ENCODE measurements around the gene STH. TPM values are rescaled to one million over a fixed set of nuclear protein-coding genes. Genes with fewer than 3 reads are reported as not detected.

Gene STH
- total RNA-seq, 1 donor from 2014 or later: not detected

DNA sequence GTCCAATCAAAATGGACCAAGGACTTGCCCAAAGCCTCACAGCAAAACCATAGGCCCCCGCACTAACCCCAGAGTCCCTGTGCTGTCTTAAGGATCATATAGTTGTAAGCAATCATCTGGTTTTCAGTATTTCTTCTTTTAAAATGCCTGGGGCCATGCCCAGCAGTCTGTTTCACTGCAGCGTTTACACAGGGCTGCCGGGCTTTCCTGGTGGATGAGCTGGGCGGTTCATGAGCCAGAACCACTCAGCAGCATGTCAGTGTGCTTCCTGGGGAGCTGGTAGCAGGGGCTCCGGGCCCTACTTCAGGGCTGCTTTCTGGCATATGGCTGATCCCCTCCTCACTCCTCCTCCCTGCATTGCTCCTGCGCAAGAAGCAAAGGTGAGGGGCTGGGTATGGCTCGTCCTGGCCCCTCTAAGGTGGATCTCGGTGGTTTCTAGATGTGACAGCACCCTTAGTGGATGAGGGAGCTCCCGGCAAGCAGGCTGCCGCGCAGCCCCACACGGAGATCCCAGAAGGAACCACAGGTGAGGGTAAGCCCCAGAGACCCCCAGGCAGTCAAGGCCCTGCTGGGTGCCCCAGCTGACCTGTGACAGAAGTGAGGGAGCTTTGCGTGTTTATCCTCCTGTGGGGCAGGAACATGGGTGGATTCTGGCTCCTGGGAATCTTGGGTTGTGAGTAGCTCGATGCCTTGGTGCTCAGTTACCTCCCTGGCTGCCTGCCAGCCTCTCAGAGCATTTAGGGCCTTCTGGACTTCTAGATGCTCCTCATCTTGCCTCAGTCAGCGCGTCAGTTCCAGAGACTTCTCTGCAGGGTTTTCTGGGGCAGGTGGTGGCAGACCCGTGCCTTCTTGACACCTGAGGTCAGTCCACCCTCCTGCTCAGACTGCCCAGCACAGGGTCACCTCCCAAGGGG lies 24.8 kb upstream of the STH start:
- H3K27me3 Mint-ChIP-seq: peaks cover 5% of the 10 kb centered on the region
- peaks cover 5% of the 10 kb centered on the region for H3K9me3 Mint-ChIP-seq
- H3K4me3 Mint-ChIP-seq: no peak overlapping the region
- no peak for DNase-seq
- intact Hi-C loops (cut with micrococcal nuclease): no loop called here
- H3K27ac Mint-ChIP-seq: no peak overlapping the region
- H3K4me1 Mint-ChIP-seq: no peaks in the 10 kb centered on the region
- no peaks in the 10 kb centered on the region for H3K36me3 Mint-ChIP-seq (ENCODE audit: low read depth)

- H3K4me3 Mint-ChIP-seq: no peak overlapping the region
- H3K36me3 Mint-ChIP-seq (ENCODE audit: low read depth): no peaks in the 10 kb centered on the region
- H3K27ac Mint-ChIP-seq: no peak overlapping the region
- intact Hi-C loops (cut with micrococcal nuclease): no loop called here
- DNase-seq: no peak
- H3K4me1 Mint-ChIP-seq: no peaks in the 10 kb centered on the region
- no peaks in the 10 kb centered on the region for H3K27me3 Mint-ChIP-seq
- no peaks in the 10 kb centered on the region for H3K9me3 Mint-ChIP-seq
Observed at GRCh38 chr17:45974916-45975630, 24.0 kb upstream of the STH start.

DNA sequence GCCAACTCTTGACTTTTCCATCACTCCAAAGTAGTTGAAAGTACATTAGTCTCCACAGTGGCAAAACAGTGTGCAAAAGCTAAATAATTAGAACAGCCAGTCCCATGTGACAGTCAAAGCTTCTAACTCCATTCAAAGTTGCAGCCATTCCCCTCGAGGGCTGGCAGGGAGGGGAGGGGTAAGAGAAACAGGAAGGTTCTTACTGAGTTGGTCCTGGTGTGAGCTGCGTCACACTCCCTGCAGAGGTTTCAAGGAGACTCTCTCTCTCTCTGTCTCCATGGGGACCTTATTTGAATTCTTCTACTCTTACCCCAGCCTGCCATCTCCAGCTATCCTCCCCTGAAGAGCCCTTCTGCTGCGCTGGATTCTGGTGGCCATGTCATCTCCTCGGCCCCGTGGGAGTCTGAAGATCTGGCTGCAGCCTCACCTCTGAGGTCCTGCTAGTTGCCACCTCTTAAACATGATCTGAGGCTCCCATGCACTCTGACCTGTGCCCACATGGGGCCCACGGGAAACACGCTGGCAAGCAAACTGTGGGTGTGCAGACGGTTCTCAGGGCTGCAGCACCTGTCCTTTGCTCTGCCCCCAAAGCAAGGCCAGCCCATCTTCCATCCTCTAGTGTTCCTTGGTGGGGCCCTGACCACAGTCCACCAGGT lies 23.3 kb upstream of the STH start:
- H3K27me3 Mint-ChIP-seq: no peaks in the 10 kb centered on the region
- H3K9me3 Mint-ChIP-seq: no peaks in the 10 kb centered on the region
- no peaks in the 10 kb centered on the region for H3K4me1 Mint-ChIP-seq
- no peaks in the 10 kb centered on the region for H3K36me3 Mint-ChIP-seq (ENCODE audit: low read depth)
- H3K4me3 Mint-ChIP-seq: no peak overlapping the region
- intact Hi-C loops (cut with micrococcal nuclease): no loop called here
- no peak for DNase-seq
- H3K27ac Mint-ChIP-seq: no peak overlapping the region

DNA sequence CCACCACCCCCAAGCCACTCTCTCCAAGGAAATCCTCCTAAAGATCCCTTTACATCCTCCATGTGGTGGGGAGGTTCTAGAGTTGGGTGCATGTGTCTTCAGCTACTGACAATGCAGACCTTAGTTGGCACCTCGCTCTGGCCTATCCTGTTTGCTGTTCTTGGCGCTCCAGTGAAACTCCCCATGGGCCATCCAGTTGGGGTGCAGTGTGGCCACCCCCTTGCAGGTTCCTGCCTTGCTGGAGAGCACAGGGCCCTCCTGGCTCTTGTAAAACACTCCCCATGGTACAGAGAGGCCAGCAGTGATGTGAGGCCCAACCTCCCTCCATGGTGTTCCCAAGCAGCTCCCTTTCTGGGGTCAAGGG lies 22.7 kb upstream of the STH start:
- Mint-ChIP-seq H3K4me1 (no peaks in the 10 kb centered on the region), H3K27me3 (no peaks in the 10 kb centered on the region), H3K9me3 (no peaks in the 10 kb centered on the region), H3K36me3 (ENCODE audit: low read depth) (no peaks in the 10 kb centered on the region), H3K4me3 (no peak overlapping the region), H3K27ac (no peak overlapping the region)
- DNase-seq: no peak
- intact Hi-C loops (cut with micrococcal nuclease): no loop called here

DNA sequence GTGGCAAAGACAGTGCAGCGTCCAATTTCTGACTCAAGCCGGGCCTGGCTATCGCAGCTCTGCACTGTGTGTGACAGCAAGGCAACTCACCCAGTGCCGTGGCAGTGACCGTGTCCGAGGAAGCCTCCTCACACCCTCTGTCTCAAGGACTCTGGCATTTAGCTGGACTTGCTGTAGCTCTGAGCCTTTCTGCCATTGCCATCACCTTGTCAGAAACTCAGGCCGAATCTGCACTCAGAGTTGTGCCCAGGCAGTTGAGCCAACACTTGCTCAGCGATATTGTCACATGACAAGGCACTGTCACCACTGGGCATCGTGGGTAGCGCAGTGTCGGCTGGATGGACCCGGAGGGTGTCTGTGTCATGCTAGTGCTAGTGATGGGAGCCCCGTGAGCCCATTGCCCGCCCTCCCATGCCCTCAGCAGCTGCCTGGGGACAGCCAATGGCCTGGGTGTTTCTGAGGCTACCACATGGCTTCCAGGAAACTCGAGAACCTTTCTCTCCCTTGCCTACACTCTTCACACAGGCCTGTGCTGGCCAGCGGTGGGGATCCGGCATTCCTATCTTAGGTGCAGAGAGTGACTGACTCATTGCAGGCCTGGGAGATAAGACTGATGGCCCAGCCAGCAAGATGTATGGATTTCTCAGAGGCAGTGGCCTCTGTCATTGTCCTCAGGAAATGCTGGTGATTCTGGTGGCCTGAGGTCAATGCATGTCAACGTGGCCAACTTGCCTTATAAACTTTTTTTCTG lies 22.1 kb upstream of the STH start:
- Mint-ChIP-seq H3K27ac (no peak overlapping the region), H3K36me3 (ENCODE audit: low read depth) (no peaks in the 10 kb centered on the region), H3K4me1 (no peaks in the 10 kb centered on the region), H3K4me3 (no peak overlapping the region), H3K27me3 (no peaks in the 10 kb centered on the region), H3K9me3 (no peaks in the 10 kb centered on the region)
- no peak for DNase-seq
- intact Hi-C loops (cut with micrococcal nuclease): no loop called here

GRCh38 chr17:45977506-45977824 lies 21.6 kb upstream of the STH start:
- no peaks in the 10 kb centered on the region for H3K4me1 Mint-ChIP-seq
- H3K27me3 Mint-ChIP-seq: no peaks in the 10 kb centered on the region
- DNase-seq: no peak
- intact Hi-C loops (cut with micrococcal nuclease): no loop called here
- no peaks in the 10 kb centered on the region for H3K9me3 Mint-ChIP-seq
- no peak overlapping the region for H3K4me3 Mint-ChIP-seq
- H3K36me3 Mint-ChIP-seq (ENCODE audit: low read depth): no peaks in the 10 kb centered on the region
- no peak overlapping the region for H3K27ac Mint-ChIP-seq

DNA sequence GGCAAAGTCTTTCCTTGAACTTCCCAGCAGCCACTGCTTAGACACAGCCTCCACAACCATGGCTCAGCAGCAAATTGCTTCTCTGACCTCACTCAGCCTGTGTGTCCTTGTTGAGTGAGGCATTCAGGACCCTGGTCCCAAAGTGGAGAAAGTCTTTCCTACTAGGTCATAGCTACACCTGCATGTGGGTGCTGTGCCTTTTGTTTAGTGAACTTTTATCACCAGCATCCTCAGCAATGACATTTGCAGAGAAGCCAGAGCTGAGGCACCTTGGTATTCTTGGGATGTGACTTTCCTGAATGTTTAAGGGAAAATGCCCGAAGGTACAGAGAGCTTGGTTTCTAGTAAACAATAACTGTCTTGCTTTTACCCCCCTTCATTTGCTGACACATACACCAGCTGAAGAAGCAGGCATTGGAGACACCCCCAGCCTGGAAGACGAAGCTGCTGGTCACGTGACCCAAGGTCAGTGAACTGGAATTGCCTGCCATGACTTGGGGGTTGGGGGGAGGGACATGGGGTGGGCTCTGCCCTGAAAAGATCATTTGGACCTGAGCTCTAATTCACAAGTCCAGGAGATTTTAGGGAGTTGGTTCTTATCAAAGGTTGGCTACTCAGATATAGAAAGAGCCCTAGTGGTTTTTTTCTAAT lies 20.9 kb upstream of the STH start:
- Mint-ChIP-seq H3K4me1 (no peaks in the 10 kb centered on the region), H3K27me3 (no peaks in the 10 kb centered on the region), H3K4me3 (no peak overlapping the region), H3K27ac (no peak overlapping the region), H3K36me3 (ENCODE audit: low read depth) (no peaks in the 10 kb centered on the region), H3K9me3 (no peaks in the 10 kb centered on the region)
- intact Hi-C loops (cut with micrococcal nuclease): no loop called here
- no peak for DNase-seq

- no peak overlapping the region for H3K4me3 Mint-ChIP-seq
- H3K27me3 Mint-ChIP-seq: no peaks in the 10 kb centered on the region
- H3K36me3 Mint-ChIP-seq (ENCODE audit: low read depth): no peaks in the 10 kb centered on the region
- no peak for DNase-seq
- H3K4me1 Mint-ChIP-seq: no peaks in the 10 kb centered on the region
- intact Hi-C loops (cut with micrococcal nuclease): no loop called here
- H3K27ac Mint-ChIP-seq: no peak overlapping the region
- no peaks in the 10 kb centered on the region for H3K9me3 Mint-ChIP-seq
Observed at GRCh38 chr17:45979137-45979536, 19.9 kb upstream of the STH start.

- Mint-ChIP-seq H3K27me3 (no peaks in the 10 kb centered on the region), H3K9me3 (no peaks in the 10 kb centered on the region), H3K27ac (no peak overlapping the region), H3K4me3 (no peak overlapping the region), H3K4me1 (no peaks in the 10 kb centered on the region), H3K36me3 (ENCODE audit: low read depth) (no peaks in the 10 kb centered on the region)
- intact Hi-C loops (cut with micrococcal nuclease): no loop called here
- no peak for DNase-seq
Observed at GRCh38 chr17:45980855-45981254, 18.2 kb upstream of the STH start.

DNA sequence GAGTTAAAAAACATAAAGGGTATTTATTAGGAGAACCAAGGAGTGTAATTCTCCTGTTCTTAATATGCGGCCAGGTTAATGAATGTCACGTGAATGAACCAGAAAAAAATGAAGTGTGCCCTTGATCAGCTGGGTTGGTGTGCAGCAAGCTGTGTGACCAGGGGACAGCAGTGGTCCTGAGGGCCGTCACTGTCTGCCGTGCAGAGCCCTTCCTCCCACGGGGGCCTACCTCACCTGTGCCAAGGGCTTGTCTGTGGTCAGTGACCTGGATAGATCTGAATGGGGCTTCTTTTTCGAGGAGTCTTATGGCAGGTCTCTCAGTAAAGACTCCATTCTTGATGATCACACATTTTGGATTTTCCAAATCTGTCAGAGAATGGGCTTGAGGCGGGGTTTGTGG lies 17.7 kb upstream of the STH start:
- DNase-seq: no peak
- Mint-ChIP-seq H3K4me3 (no peak overlapping the region), H3K27ac (no peak overlapping the region), H3K27me3 (no peaks in the 10 kb centered on the region), H3K9me3 (no peaks in the 10 kb centered on the region), H3K4me1 (no peaks in the 10 kb centered on the region), H3K36me3 (ENCODE audit: low read depth) (no peaks in the 10 kb centered on the region)
- intact Hi-C loops (cut with micrococcal nuclease): no loop called here

GRCh38 chr17:45982791-45983613 lies 16.0 kb upstream of the STH start:
- Mint-ChIP-seq H3K4me3 (no peak overlapping the region), H3K4me1 (no peaks in the 10 kb centered on the region), H3K27me3 (no peaks in the 10 kb centered on the region), H3K36me3 (ENCODE audit: low read depth) (no peaks in the 10 kb centered on the region), H3K27ac (no peak overlapping the region), H3K9me3 (no peaks in the 10 kb centered on the region)
- intact Hi-C loops (cut with micrococcal nuclease): no loop called here
- no peak for DNase-seq

DNA sequence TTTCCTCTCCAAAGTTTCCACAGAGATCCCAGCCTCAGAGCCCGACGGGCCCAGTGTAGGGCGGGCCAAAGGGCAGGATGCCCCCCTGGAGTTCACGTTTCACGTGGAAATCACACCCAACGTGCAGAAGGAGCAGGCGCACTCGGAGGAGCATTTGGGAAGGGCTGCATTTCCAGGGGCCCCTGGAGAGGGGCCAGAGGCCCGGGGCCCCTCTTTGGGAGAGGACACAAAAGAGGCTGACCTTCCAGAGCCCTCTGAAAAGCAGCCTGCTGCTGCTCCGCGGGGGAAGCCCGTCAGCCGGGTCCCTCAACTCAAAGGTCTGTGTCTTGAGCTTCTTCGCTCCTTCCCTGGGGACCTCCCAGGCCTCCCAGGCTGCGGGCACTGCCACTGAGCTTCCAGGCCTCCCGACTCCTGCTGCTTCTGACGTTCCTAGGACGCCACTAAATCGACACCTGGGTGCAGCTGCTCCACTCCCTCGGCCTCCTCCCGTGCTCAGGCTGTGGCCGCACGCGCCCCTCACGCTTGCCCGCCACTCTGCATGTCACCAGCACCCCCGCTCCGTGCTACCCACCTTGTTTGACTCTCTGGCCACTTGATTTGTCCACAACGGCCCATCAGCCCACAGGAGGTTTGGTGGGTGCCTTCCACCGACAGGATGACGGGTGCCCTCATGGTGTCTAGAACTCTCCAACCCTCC lies 15.3 kb upstream of the STH start:
- intact Hi-C loops (cut with micrococcal nuclease): no loop called here
- H3K27me3 Mint-ChIP-seq: no peaks in the 10 kb centered on the region
- no peaks in the 10 kb centered on the region for H3K4me1 Mint-ChIP-seq
- DNase-seq: no peak
- H3K9me3 Mint-ChIP-seq: no peaks in the 10 kb centered on the region
- no peak overlapping the region for H3K4me3 Mint-ChIP-seq
- no peak overlapping the region for H3K27ac Mint-ChIP-seq
- H3K36me3 Mint-ChIP-seq (ENCODE audit: low read depth): no peaks in the 10 kb centered on the region

Data from activated CD4-positive, alpha-beta T cell treated with anti-CD3 and anti-CD28 coated beads, Interleukin-2, amount 10 ng/mL, durations not matched to agents 24 days and 14 days (primary cell).